Measurements from ENCODE around the gene NFIB.

Gene NFIB

GRCh38 chr9:14226855-14227532 is 86.9 kb downstream of the NFIB start:
- Histone ChIP-seq H3K36me3 (ENCODE audit: insufficient read depth, low read depth, low read length) (no peaks in the 10 kb centered on the region), H3K9me3 (ENCODE audit: insufficient read depth, low read depth, low read length) (no peaks in the 10 kb centered on the region), H3K27ac (ENCODE audit: low read length) (no peak overlapping the region), H3K27me3 (ENCODE audit: insufficient read depth, low read length) (no peaks in the 10 kb centered on the region), H3K4me1 (ENCODE audit: insufficient read depth, low read length) (peaks cover 20% of the 10 kb centered on the region), H3K4me3 (ENCODE audit: low read length) (no peak overlapping the region), H3K9ac (ENCODE audit: low read depth, low read length) (no peak overlapping the region)

- peaks cover 17% of the 10 kb centered on the region for H3K4me1 ChIP-seq (ENCODE audit: insufficient read depth, low read length)
- no peaks in the 10 kb centered on the region for H3K36me3 ChIP-seq (ENCODE audit: insufficient read depth, low read depth, low read length)
- no peak overlapping the region for H3K4me3 ChIP-seq (ENCODE audit: low read length)
- no peaks in the 10 kb centered on the region for H3K27me3 ChIP-seq (ENCODE audit: insufficient read depth, low read length)
- H3K9me3 ChIP-seq (ENCODE audit: insufficient read depth, low read depth, low read length), result no peaks in the 10 kb centered on the region
- no peak overlapping the region for H3K27ac ChIP-seq (ENCODE audit: low read length)
- no peak overlapping the region for H3K9ac ChIP-seq (ENCODE audit: low read depth, low read length)
These were observed 90.9 kb downstream of the NFIB start for GRCh38 chr9:14223081-14223480.

- Histone ChIP-seq H3K27ac (ENCODE audit: low read length) (no peak overlapping the region), H3K4me3 (ENCODE audit: low read length) (no peak overlapping the region), H3K9ac (ENCODE audit: low read depth, low read length) (no peak overlapping the region), H3K36me3 (ENCODE audit: insufficient read depth, low read depth, low read length) (no peaks in the 10 kb centered on the region), H3K27me3 (ENCODE audit: insufficient read depth, low read length) (no peaks in the 10 kb centered on the region), H3K4me1 (ENCODE audit: insufficient read depth, low read length) (peaks cover 17% of the 10 kb centered on the region), H3K9me3 (ENCODE audit: insufficient read depth, low read depth, low read length) (no peaks in the 10 kb centered on the region)
These were observed 91.6 kb downstream of the NFIB start for GRCh38 chr9:14222149-14222835.

- Histone ChIP-seq H3K27ac (ENCODE audit: low read length) (no peak overlapping the region), H3K4me1 (ENCODE audit: insufficient read depth, low read length) (peaks cover 17% of the 10 kb centered on the region), H3K9me3 (ENCODE audit: insufficient read depth, low read depth, low read length) (no peaks in the 10 kb centered on the region), H3K9ac (ENCODE audit: low read depth, low read length) (no peak overlapping the region), H3K36me3 (ENCODE audit: insufficient read depth, low read depth, low read length) (no peaks in the 10 kb centered on the region), H3K4me3 (ENCODE audit: low read length) (no peak overlapping the region), H3K27me3 (ENCODE audit: insufficient read depth, low read length) (no peaks in the 10 kb centered on the region)
These were observed 92.4 kb downstream of the NFIB start for GRCh38 chr9:14221558-14221957.

GRCh38 chr9:14221119-14221518 is 92.8 kb downstream of the NFIB start:
- H3K9ac ChIP-seq (ENCODE audit: low read depth, low read length), result no peak overlapping the region
- H3K9me3 ChIP-seq (ENCODE audit: insufficient read depth, low read depth, low read length), result no peaks in the 10 kb centered on the region
- H3K4me1 ChIP-seq (ENCODE audit: insufficient read depth, low read length), result peaks cover 17% of the 10 kb centered on the region
- no peaks in the 10 kb centered on the region for H3K36me3 ChIP-seq (ENCODE audit: insufficient read depth, low read depth, low read length)
- no peaks in the 10 kb centered on the region for H3K27me3 ChIP-seq (ENCODE audit: insufficient read depth, low read length)
- no peak overlapping the region for H3K4me3 ChIP-seq (ENCODE audit: low read length)
- H3K27ac ChIP-seq (ENCODE audit: low read length), result no peak overlapping the region

GRCh38 chr9:14220256-14220655 is 93.7 kb downstream of the NFIB start:
- peaks cover 21% of the 10 kb centered on the region for H3K4me1 ChIP-seq (ENCODE audit: insufficient read depth, low read length)

GRCh38 chr9:14219850-14220249 is 94.1 kb downstream of the NFIB start:
- Histone ChIP-seq H3K4me1 (ENCODE audit: insufficient read depth, low read length) (peaks cover 21% of the 10 kb centered on the region), H3K9me3 (ENCODE audit: insufficient read depth, low read depth, low read length) (no peaks in the 10 kb centered on the region), H3K9ac (ENCODE audit: low read depth, low read length) (no peak overlapping the region), H3K27ac (ENCODE audit: low read length) (no peak overlapping the region), H3K36me3 (ENCODE audit: insufficient read depth, low read depth, low read length) (no peaks in the 10 kb centered on the region), H3K27me3 (ENCODE audit: insufficient read depth, low read length) (no peaks in the 10 kb centered on the region), H3K4me3 (ENCODE audit: low read length) (no peak overlapping the region)

More at GRCh38 chr9:14220256-14220655, 93.7 kb downstream of the NFIB start:
- Histone ChIP-seq H3K4me3 (ENCODE audit: low read length) (no peak overlapping the region), H3K9me3 (ENCODE audit: insufficient read depth, low read depth, low read length) (no peaks in the 10 kb centered on the region), H3K27ac (ENCODE audit: low read length) (no peak overlapping the region), H3K27me3 (ENCODE audit: insufficient read depth, low read length) (no peaks in the 10 kb centered on the region), H3K36me3 (ENCODE audit: insufficient read depth, low read depth, low read length) (no peaks in the 10 kb centered on the region), H3K9ac (ENCODE audit: low read depth, low read length) (no peak overlapping the region)

- H3K9ac ChIP-seq (ENCODE audit: low read depth, low read length), result no peak overlapping the region
- no peak overlapping the region for H3K27ac ChIP-seq (ENCODE audit: low read length)
- no peak overlapping the region for H3K4me3 ChIP-seq (ENCODE audit: low read length)
- H3K4me1 ChIP-seq (ENCODE audit: insufficient read depth, low read length), result peaks cover 21% of the 10 kb centered on the region
- H3K9me3 ChIP-seq (ENCODE audit: insufficient read depth, low read depth, low read length), result no peaks in the 10 kb centered on the region
- no peaks in the 10 kb centered on the region for H3K36me3 ChIP-seq (ENCODE audit: insufficient read depth, low read depth, low read length)
- H3K27me3 ChIP-seq (ENCODE audit: insufficient read depth, low read length), result no peaks in the 10 kb centered on the region
These were observed 95.7 kb downstream of the NFIB start for GRCh38 chr9:14218253-14218652.

GRCh38 chr9:14216612-14217194 is 97.2 kb downstream of the NFIB start:
- Histone ChIP-seq H3K27me3 (ENCODE audit: insufficient read depth, low read length) (no peaks in the 10 kb centered on the region), H3K27ac (ENCODE audit: low read length) (no peak overlapping the region), H3K4me1 (ENCODE audit: insufficient read depth, low read length) (peaks cover 15% of the 10 kb centered on the region)

GRCh38 chr9:14215614-14216013 is 98.3 kb downstream of the NFIB start:
- Histone ChIP-seq H3K4me3 (ENCODE audit: low read length) (no peak overlapping the region), H3K27ac (ENCODE audit: low read length) (no peak overlapping the region), H3K9me3 (ENCODE audit: insufficient read depth, low read depth, low read length) (no peaks in the 10 kb centered on the region), H3K36me3 (ENCODE audit: insufficient read depth, low read depth, low read length) (no peaks in the 10 kb centered on the region), H3K4me1 (ENCODE audit: insufficient read depth, low read length) (peaks cover 13% of the 10 kb centered on the region), H3K9ac (ENCODE audit: low read depth, low read length) (no peak overlapping the region), H3K27me3 (ENCODE audit: insufficient read depth, low read length) (no peaks in the 10 kb centered on the region)

More at GRCh38 chr9:14216612-14217194, 97.2 kb downstream of the NFIB start:
- Histone ChIP-seq H3K36me3 (ENCODE audit: insufficient read depth, low read depth, low read length) (no peaks in the 10 kb centered on the region), H3K9me3 (ENCODE audit: insufficient read depth, low read depth, low read length) (no peaks in the 10 kb centered on the region), H3K4me3 (ENCODE audit: low read length) (no peak overlapping the region), H3K9ac (ENCODE audit: low read depth, low read length) (no peak overlapping the region)

- Histone ChIP-seq H3K9ac (ENCODE audit: low read depth, low read length) (no peak overlapping the region), H3K27ac (ENCODE audit: low read length) (no peak overlapping the region), H3K4me3 (ENCODE audit: low read length) (no peak overlapping the region), H3K4me1 (ENCODE audit: insufficient read depth, low read length) (peaks cover 13% of the 10 kb centered on the region), H3K9me3 (ENCODE audit: insufficient read depth, low read depth, low read length) (no peaks in the 10 kb centered on the region), H3K27me3 (ENCODE audit: insufficient read depth, low read length) (no peaks in the 10 kb centered on the region), H3K36me3 (ENCODE audit: insufficient read depth, low read depth, low read length) (no peaks in the 10 kb centered on the region)
These were observed 99.2 kb downstream of the NFIB start for GRCh38 chr9:14214693-14215092.
